Astrocyte (in vitro differentiated cells and primary cell): ENCODE results near the gene SERPINB5. TPM values are rescaled to one million over a fixed set of nuclear protein-coding genes. Genes with fewer than 3 reads are reported as not detected.

Experiments
- DNase-seq: peaks from one replicate; pipeline ENCODE4 v3.0.0-alpha.2; 2010; ENCODE audit warnings: low read depth
- FAIRE-seq: peaks from 2 replicates; lab custom pipeline; 2011; peaks lifted over from hg19 to GRCh38; lab: Jason Lieb, UNC
- H2AFZ ChIP-seq: 2 replicates; pipeline ENCODE4 v1.6.0; 2012; ENCODE audit warnings: low read depth, low read length, inconsistent platforms
- H3K27ac ChIP-seq: 2 replicates; pipeline ENCODE4 v1.5.1; 2011; ENCODE audit warnings: low read depth, low read length, inconsistent platforms
- H3K27me3 ChIP-seq: 2 replicates; pipeline ENCODE4 v1.6.0; 2011; ENCODE audit warnings: low read length, inconsistent platforms; ENCODE audit not compliant: insufficient read depth
- H3K36me3 ChIP-seq: 2 replicates; pipeline ENCODE4 v1.5.1; 2011; ENCODE audit warnings: low read length, inconsistent platforms; ENCODE audit not compliant: insufficient read depth
- H3K4me1 ChIP-seq: 2 replicates; pipeline ENCODE4 v1.5.1; 2011; ENCODE audit warnings: low read length, inconsistent platforms; ENCODE audit not compliant: insufficient read depth
- H3K4me2 ChIP-seq: 2 replicates; pipeline ENCODE4 v1.6.0; 2012; ENCODE audit warnings: low read length, inconsistent platforms
- H3K4me3 ChIP-seq: 2 replicates; pipeline ENCODE4 v1.5.1; 2011; ENCODE audit warnings: low read depth, mild to moderate bottlenecking, low read length, inconsistent platforms; ENCODE audit not compliant: insufficient read depth
- H3K79me2 ChIP-seq: 2 replicates; pipeline ENCODE4 v1.6.0; 2012; ENCODE audit warnings: mild to moderate bottlenecking, low read length, inconsistent platforms; ENCODE audit not compliant: insufficient read depth
- H3K9ac ChIP-seq: 2 replicates; pipeline ENCODE4 v1.6.0; 2012; ENCODE audit warnings: mild to moderate bottlenecking, low read length, inconsistent platforms
- H3K9me3 ChIP-seq: 2 replicates; pipeline ENCODE4 v1.5.1; 2012; ENCODE audit warnings: low read depth, mild to moderate bottlenecking, low read length, inconsistent platforms; ENCODE audit not compliant: insufficient read depth
- H4K20me1 ChIP-seq: 2 replicates; pipeline ENCODE4 v1.6.0; 2012; ENCODE audit warnings: low read length, inconsistent platforms; ENCODE audit not compliant: insufficient read depth
- H3K27ac Mint-ChIP-seq: one replicate; pipeline ENCODE4 v1.8.0; 2021; ENCODE audit warnings: mild to moderate bottlenecking, mixed read lengths; ENCODE audit not compliant: unreplicated experiment
- H3K27me3 Mint-ChIP-seq: one replicate; pipeline ENCODE4 v1.8.0; 2021; ENCODE audit warnings: low read depth, mixed read lengths; ENCODE audit not compliant: unreplicated experiment
- H3K36me3 Mint-ChIP-seq: one replicate; pipeline ENCODE4 v1.8.0; 2021; ENCODE audit warnings: low read depth, mixed read lengths; ENCODE audit not compliant: unreplicated experiment
- H3K4me1 Mint-ChIP-seq: one replicate; pipeline ENCODE4 v1.8.0; 2021; ENCODE audit warnings: low read depth, mixed read lengths; ENCODE audit not compliant: unreplicated experiment
- H3K4me3 Mint-ChIP-seq: one replicate; pipeline ENCODE4 v1.8.0; 2021; ENCODE audit warnings: mild to moderate bottlenecking, moderate library complexity, mixed read lengths; ENCODE audit not compliant: unreplicated experiment
- H3K9me3 Mint-ChIP-seq: one replicate; pipeline ENCODE4 v1.8.0; 2021; ENCODE audit warnings: mild to moderate bottlenecking, mixed read lengths; ENCODE audit not compliant: unreplicated experiment
- CTCF ChIP-seq: IDR thresholded peaks from 2 replicates; pipeline ENCODE4 v1.5.1; 2011; ENCODE audit warnings: low read depth, mild to moderate bottlenecking, inconsistent platforms, low read length, moderate library complexity; ENCODE audit not compliant: insufficient read depth
- EZH2 ChIP-seq: IDR thresholded peaks from 2 replicates; pipeline ENCODE4 v1.6.1; 2012; ENCODE audit warnings: mild to moderate bottlenecking, low read length, inconsistent platforms; ENCODE audit not compliant: insufficient read depth
- total RNA-seq: library from RNA; stranded (reverse); gene quantifications from 2 replicates; pipeline ENCODE4 v1.2.1, GENCODE V29; 2021

SERPINB5 gene
- total RNA-seq, 1 donor from 2014 or later, result not detected

DNA sequence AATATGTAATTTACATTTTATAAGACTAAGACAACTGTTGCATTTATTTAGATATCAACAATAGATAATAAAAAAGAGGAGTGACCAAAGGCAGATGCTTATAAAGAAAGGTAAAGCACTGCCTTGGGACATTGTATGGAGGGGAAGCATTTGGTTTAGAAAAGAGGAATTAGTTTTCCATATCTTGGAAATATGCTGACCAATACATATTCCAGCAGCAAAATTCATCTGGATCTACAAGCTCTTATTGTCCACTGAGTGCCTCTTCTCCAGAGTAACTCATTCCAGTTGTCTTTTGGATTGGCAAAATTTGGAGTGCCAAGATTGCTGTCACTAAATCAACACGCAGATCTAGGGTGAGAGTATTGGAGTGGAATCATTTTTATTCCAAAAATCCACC is 45.6 kb upstream of the SERPINB5 start:
- H3K27ac ChIP-seq, result no peak overlapping the region
- no peak overlapping the region for H3K4me2 ChIP-seq
- peaks cover 18% of the 10 kb centered on the region for H3K27me3 ChIP-seq
- no peaks in the 10 kb centered on the region for H3K79me2 ChIP-seq
- Mint-ChIP-seq H3K36me3 (no peaks in the 10 kb centered on the region), H3K4me1 (peaks cover 9% of the 10 kb centered on the region), H3K4me3 (no peak overlapping the region), H3K9me3 (no peaks in the 10 kb centered on the region), H3K27ac (no peak overlapping the region), H3K27me3 (peaks cover 10% of the 10 kb centered on the region)
- DNase-seq (no peak), FAIRE-seq (no peak)
- no peaks in the 10 kb centered on the region for H4K20me1 ChIP-seq
- no peak overlapping the region for H3K9ac ChIP-seq
- H3K4me3 ChIP-seq, result no peak overlapping the region
- peaks cover 5% of the 10 kb centered on the region for H3K4me1 ChIP-seq
- no peaks in the 10 kb centered on the region for H3K9me3 ChIP-seq
- no peak overlapping the region for H2AFZ ChIP-seq
- TF ChIP-seq CTCF, result no peak
- no peak for TF ChIP-seq EZH2
- no peaks in the 10 kb centered on the region for H3K36me3 ChIP-seq

DNA sequence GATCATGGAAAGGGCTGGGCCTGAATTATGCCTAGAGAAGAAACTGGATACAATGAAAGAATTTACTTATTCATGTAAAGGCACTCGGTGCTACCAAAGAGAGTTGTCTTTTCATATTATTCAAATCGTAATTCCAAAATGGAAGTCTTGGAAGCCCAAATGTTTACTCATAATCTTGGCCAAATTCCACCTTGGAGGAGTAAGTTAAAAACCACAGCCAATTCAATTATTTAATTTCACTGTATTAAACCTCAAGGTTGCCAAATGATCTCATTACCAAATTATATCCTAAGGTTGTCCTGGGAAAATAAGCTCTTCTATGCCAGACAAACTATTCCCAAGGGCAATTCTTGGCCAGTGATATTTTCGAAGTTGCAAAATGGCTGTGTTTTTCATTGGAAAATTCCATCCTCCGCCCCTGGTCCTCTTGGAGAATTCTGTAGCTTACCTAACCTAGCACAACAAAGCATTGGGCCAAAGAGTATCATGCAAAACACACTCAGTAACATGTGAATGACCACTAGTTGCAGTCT is 43.4 kb upstream of the SERPINB5 start:
- no peak overlapping the region for H3K27ac Mint-ChIP-seq
- Histone ChIP-seq H2AFZ (no peak overlapping the region), H4K20me1 (no peaks in the 10 kb centered on the region), H3K9me3 (no peaks in the 10 kb centered on the region), H3K36me3 (no peaks in the 10 kb centered on the region), H3K79me2 (no peaks in the 10 kb centered on the region), H3K4me3 (no peak overlapping the region), H3K4me1 (no peaks in the 10 kb centered on the region), H3K9ac (no peak overlapping the region), H3K4me2 (no peak overlapping the region), H3K27me3 (peaks cover 18% of the 10 kb centered on the region), H3K27ac (no peak overlapping the region)
- no peak for DNase-seq
- peaks cover 10% of the 10 kb centered on the region for H3K27me3 Mint-ChIP-seq
- no peaks in the 10 kb centered on the region for H3K36me3 Mint-ChIP-seq
- FAIRE-seq, result no peak
- H3K4me1 Mint-ChIP-seq, result peaks cover 4% of the 10 kb centered on the region
- no peak for TF ChIP-seq CTCF
- no peak for TF ChIP-seq EZH2
- H3K4me3 Mint-ChIP-seq, result no peak overlapping the region
- H3K9me3 Mint-ChIP-seq, result no peaks in the 10 kb centered on the region

DNA sequence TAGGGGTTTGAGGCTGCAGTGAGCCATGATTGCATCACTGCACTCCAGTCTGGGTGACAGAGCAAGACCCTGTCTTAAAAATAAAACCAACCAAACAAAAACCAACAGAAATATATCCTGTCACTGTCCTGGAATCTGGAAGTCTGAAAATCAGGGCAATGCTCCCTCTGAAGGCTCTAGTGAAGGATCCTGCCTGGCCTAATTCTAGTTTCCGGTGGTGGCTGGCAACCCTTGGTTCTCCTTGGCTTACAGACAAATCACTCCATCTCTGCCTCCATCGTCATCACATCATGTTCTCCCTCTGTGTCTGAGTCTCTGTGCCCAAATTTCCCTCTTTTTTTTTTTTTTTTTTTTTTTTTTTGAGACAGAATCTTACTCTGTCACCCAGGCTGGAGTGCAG is 38.6 kb upstream of the SERPINB5 start:
- Histone ChIP-seq H3K36me3 (no peaks in the 10 kb centered on the region), H3K4me2 (no peak overlapping the region), H3K27me3 (peaks cover 12% of the 10 kb centered on the region), H3K4me1 (no peaks in the 10 kb centered on the region), H3K9me3 (no peaks in the 10 kb centered on the region), H2AFZ (no peak overlapping the region), H4K20me1 (no peaks in the 10 kb centered on the region), H3K9ac (no peak overlapping the region), H3K27ac (no peak overlapping the region), H3K79me2 (no peaks in the 10 kb centered on the region), H3K4me3 (no peak overlapping the region)
- Mint-ChIP-seq H3K9me3 (no peaks in the 10 kb centered on the region), H3K27ac (peak overlapping the region; percentile 18), H3K36me3 (no peaks in the 10 kb centered on the region), H3K27me3 (peaks cover 6% of the 10 kb centered on the region), H3K4me3 (no peak overlapping the region), H3K4me1 (peaks cover 8% of the 10 kb centered on the region)
- DNase-seq, result no peak
- no peak for FAIRE-seq
- no peak for TF ChIP-seq CTCF
- no peak for TF ChIP-seq EZH2
